IPS-18a (cell line): ENCODE data around the gene ZBTB8A.

Experiments
- H3K27ac ChIP-seq: one replicate; pipeline ENCODE4 v1.5.1; 2013; ENCODE audit warnings: low read length
- H3K27me3 ChIP-seq: one replicate; pipeline ENCODE4 v1.6.1; 2013; ENCODE audit warnings: mild to moderate bottlenecking, low read length; ENCODE audit not compliant: control insufficient read depth, insufficient read depth
- H3K36me3 ChIP-seq: one replicate; pipeline ENCODE4 v1.6.1; 2013; ENCODE audit warnings: low read depth, low read length; ENCODE audit not compliant: control insufficient read depth
- H3K4me1 ChIP-seq: one replicate; pipeline ENCODE4 v1.6.1; 2013; ENCODE audit warnings: low read depth, low read length; ENCODE audit not compliant: control insufficient read depth
- H3K4me3 ChIP-seq: one replicate; pipeline ENCODE4 v1.5.1; 2013; ENCODE audit warnings: low read length
- H3K9ac ChIP-seq: one replicate; pipeline ENCODE4 v1.6.1; 2013; ENCODE audit warnings: mild to moderate bottlenecking, low read length, moderate library complexity
- H3K9me3 ChIP-seq: one replicate; pipeline ENCODE4 v1.6.1; 2013; ENCODE audit warnings: low read depth, low read length; ENCODE audit not compliant: control insufficient read depth

The ZBTB8A gene

DNA sequence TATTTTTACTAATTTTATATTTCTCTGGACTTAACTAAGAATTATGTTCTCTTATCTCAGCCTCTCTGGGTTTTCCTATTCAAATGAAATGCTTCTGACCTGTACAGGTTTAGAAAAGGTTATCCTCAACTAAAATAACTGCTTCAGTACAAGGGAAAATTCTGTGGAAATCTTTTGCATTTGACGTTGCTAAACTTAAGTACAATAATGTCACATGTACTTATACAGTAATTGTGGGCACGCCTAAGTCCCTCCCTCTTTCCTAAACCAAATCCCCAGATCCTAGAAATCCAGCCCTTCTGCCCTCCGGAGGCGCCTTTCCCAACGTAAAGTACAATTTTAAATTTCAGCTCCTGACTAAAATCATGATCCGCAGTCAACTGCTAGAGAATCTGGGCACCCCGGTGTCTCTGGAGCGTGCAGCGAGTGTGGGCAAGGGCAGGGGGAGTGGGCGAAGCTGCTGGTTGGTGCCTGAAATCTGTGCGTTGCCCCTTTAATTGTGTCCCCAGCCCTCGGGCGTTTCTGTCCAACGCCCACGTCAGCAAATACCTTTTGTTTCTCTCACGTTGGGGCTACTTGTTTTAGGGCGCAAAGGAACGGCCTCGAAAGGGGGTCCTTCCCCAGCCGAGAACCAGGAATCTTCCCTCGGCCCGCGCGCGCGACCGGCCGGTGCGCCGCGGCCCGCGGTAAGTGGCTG, at the start of gene ZBTB8A:
ZBTB8A (plus strand) TSS at position 541 of the 697 bp plus-strand sequence. CDS start 53,505 bp downstream, outside the sequence.
- peaks cover 6% of the 10 kb centered on the region for H3K4me1 ChIP-seq
- H3K27ac ChIP-seq, result no peak within 1 kb of the TSS
- H3K27me3 ChIP-seq, result peaks cover 17% of the 10 kb centered on the region
- H3K4me3 ChIP-seq, result peak within 1 kb of the TSS; percentile 91
- H3K9ac ChIP-seq, result peak within 1 kb of the TSS; percentile 78
- H3K36me3 ChIP-seq, result no peaks in the 10 kb centered on the region
- no peaks in the 10 kb centered on the region for H3K9me3 ChIP-seq

DNA sequence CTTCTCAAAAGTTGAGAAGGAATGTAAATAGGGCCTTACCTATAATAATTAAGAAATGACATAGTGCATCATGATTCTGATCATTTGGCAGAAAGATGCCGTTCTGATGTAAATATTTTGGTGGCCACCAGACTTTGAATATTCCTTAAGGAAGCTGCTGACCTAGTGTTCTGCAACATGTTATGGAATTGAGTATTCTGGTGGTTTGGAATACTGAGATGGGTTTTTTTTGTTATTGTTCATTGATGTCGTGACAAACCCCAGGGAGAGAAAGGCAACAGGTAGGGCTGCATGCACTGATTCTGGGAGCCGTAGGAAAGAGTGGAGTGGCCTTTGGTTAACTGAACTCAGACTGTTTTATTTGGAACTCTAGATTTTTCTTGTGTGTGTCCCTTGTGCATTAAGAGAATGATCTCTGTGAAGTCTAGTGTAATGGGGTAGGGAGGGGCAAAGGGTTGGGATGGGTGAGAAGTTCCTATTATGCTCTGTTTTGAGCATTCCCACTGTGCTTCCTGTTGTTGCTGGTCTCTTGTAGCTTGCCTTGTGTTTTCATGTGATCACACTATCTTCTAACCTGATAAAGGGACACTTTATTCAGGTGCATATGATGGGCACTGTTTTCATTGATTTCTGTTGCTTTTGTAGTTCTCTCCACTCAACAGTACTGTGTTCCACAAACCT, 49.3 kb upstream of the ZBTB8A start:
- no peak overlapping the region for H3K27ac ChIP-seq
- no peaks in the 10 kb centered on the region for H3K27me3 ChIP-seq
- H3K36me3 ChIP-seq, result peaks cover 11% of the 10 kb centered on the region
- H3K4me3 ChIP-seq, result no peak overlapping the region
- no peaks in the 10 kb centered on the region for H3K4me1 ChIP-seq
- H3K9me3 ChIP-seq, result no peaks in the 10 kb centered on the region
- H3K9ac ChIP-seq, result no peak overlapping the region

DNA sequence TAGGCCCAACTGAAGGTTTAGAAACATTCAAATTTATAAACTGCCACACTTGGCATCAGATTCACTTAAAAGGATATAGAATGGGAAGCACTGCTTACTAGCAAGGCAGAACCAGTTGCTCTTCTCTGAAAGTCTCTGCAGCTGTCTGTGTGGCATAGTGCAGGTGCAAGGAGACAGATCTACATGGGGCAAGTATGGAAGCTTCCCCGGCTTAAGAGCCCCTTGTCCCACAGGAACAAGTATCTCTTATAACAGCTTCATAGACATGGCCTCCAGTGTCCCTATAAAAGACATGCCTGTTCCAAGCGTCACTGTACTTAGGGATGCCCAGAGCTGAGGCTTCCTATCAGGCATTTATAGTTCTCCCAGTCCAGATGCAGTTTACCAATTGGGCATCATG, 47.8 kb upstream of the ZBTB8A start:
- Histone ChIP-seq H3K27ac (no peak overlapping the region), H3K4me3 (no peak overlapping the region), H3K9ac (no peak overlapping the region), H3K9me3 (no peaks in the 10 kb centered on the region), H3K27me3 (no peaks in the 10 kb centered on the region), H3K4me1 (no peaks in the 10 kb centered on the region), H3K36me3 (peaks cover 3% of the 10 kb centered on the region)

DNA sequence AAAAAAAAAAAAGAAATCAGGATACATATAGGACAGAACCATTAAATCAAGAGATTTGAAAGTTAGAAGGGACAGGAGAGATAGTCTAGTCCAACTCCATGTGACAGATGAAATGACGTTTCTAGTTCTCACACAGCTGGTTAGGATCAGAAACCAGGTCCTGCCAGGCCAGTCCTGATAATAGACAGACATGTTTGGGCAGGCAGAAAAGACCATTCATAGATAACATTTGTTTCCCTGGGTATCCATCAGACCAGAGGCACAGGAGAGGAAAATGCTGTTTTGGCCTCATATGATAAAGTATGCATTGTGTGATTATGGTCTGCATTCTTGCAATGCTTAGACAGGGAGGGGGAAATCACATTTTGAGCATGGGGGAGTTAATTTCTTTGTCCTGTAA, 45.0 kb upstream of the ZBTB8A start:
- Histone ChIP-seq H3K4me1 (no peaks in the 10 kb centered on the region), H3K9ac (no peak overlapping the region), H3K4me3 (no peak overlapping the region), H3K9me3 (no peaks in the 10 kb centered on the region), H3K36me3 (no peaks in the 10 kb centered on the region), H3K27me3 (no peaks in the 10 kb centered on the region), H3K27ac (no peak overlapping the region)

DNA sequence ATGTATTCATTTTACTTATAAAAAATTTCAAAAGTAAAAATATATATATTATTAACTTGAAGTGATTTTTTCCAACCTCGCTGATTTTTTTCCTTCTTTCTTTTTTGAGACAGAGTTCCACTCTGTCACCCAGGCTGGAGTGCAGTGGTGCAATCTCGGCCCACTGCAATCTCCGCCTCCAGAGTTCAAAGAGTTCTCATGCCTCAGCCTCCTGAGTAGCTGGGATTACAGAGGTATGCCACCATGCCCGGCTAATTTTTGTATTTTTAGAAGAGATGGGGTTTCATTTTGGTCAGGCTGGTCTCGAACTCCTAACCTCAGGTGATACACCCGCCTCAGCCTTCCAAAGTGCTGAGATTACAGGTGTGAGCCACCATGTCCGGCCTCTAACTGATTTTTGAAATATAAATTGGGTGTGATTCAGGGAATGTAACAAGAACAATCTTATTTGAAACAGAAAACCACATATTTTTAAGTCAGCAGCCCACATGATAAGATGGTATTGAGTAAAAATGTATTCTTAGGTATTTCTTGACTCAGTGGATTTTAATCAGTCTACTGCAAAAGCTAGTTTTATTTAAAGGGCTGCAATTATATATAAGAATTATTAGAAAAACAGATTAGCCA, 44.4 kb upstream of the ZBTB8A start:
- Histone ChIP-seq H3K36me3 (no peaks in the 10 kb centered on the region), H3K27ac (no peak overlapping the region), H3K9ac (no peak overlapping the region), H3K4me3 (no peak overlapping the region), H3K9me3 (no peaks in the 10 kb centered on the region), H3K27me3 (no peaks in the 10 kb centered on the region), H3K4me1 (no peaks in the 10 kb centered on the region)

DNA sequence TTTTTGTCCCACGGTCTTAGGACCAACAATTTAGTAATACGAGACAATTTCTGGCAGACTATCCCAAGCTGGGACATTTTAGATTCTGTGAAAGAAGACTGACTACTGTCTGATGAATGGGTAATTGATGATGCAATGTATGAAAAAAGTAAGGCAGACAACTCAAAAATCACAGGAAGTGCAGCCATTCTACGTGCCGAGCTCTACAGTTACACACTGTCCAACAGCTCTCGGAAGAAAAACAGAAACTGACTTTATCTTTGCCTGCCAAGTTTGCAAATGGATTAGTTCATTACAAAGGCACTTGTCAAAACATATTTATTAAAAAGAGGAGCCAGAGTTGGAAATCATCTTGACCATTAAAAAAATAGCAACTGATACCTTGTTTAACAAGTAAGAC, 43.1 kb upstream of the ZBTB8A start:
- Histone ChIP-seq H3K27ac (no peak overlapping the region), H3K9ac (no peak overlapping the region), H3K36me3 (no peaks in the 10 kb centered on the region), H3K9me3 (no peaks in the 10 kb centered on the region), H3K4me1 (peaks cover 3% of the 10 kb centered on the region), H3K27me3 (no peaks in the 10 kb centered on the region), H3K4me3 (no peak overlapping the region)

DNA sequence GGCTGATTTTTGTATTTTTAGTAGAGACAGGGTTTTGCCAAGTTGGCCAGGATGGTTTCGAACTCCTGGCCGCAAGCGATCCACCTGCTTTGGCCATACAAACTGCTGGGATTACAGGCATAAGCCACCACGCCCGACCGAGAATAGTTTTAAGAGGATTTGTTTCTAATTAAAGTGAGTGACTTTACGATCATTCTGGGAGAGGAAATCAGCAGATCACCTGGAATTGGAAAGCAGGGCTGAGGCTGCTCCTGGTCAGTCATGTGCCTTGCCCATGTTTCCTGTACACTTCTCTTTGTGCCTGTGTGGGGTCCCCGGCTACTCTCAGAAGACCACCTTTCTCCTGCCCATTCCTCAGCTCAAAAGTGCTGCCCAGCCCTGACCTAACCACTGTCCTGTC, 40.5 kb upstream of the ZBTB8A start:
- Histone ChIP-seq H3K9me3 (no peaks in the 10 kb centered on the region), H3K27ac (no peak overlapping the region), H3K27me3 (no peaks in the 10 kb centered on the region), H3K9ac (no peak overlapping the region), H3K4me1 (peaks cover 4% of the 10 kb centered on the region), H3K36me3 (no peaks in the 10 kb centered on the region), H3K4me3 (no peak overlapping the region)

DNA sequence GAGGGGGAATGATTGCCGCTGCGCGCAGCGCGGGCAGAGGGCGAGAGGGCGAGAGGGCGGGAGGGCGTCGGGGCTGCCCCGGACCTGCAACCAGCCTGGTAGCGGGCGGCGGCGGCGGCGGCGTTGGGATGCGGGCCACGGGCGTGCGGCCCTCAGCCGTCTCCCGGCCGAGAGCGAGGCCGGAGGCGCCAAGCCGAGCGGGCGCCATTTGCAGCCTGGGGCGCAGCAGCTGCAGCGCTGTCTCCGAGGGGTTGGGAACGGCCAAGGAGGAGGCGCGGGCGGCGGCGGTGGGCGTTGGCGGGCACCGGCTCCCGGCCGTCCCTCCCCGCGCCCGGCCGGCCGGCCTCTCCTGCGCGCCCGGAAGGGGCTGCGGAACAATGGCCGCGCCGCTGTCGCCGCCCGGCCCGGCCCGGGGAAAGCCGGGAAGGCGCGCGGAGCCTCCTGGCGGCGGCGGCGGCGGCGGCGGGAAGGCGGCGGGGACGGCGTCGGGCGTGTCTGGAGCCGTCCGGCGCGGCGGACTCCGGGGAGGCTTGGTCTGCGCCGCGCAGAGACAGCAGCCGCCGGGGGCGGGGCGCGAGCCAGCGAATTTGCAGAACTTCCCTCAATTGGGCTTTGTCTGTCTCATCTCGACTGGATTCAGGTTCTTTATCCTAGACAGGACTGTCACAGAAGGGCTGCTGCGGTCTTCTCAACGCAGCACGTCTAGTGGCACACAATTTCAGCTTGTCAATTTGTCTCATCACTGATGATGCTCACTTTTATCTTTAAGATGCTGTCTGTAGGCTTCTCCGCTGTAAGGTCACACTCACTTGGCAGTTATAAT, 38.6 kb upstream of the ZBTB8A start:
- no peaks in the 10 kb centered on the region for H3K27me3 ChIP-seq
- peak overlapping the region; percentile 76 for H3K9ac ChIP-seq
- peak overlapping the region; percentile 39 for H3K27ac ChIP-seq
- H3K9me3 ChIP-seq, result no peaks in the 10 kb centered on the region
- H3K36me3 ChIP-seq, result no peaks in the 10 kb centered on the region
- H3K4me1 ChIP-seq, result peaks cover 4% of the 10 kb centered on the region
- peak overlapping the region; percentile 73 for H3K4me3 ChIP-seq

DNA sequence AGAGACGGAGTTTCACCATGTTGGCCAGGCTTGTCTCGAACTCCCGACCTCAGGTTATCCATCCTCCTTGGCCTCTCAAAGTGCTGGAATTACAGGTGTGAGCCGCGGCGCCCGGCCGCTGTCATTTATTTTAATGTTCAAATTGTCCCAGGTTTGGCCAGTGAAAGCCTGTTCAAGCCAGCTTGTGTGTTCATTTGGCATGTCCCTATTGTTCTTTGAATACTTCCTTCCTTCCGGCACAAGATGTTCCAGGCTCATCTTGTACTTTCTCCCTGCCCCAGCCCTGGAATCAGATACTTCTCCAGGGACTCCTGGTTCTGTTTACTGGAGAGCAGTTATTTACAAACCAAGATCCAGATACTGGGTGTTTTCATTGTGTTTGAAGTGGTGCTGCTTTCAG, 37.4 kb upstream of the ZBTB8A start:
- no peaks in the 10 kb centered on the region for H3K9me3 ChIP-seq
- H3K4me1 ChIP-seq, result peaks cover 4% of the 10 kb centered on the region
- no peak overlapping the region for H3K4me3 ChIP-seq
- no peak overlapping the region for H3K9ac ChIP-seq
- no peaks in the 10 kb centered on the region for H3K36me3 ChIP-seq
- no peak overlapping the region for H3K27ac ChIP-seq
- no peaks in the 10 kb centered on the region for H3K27me3 ChIP-seq

DNA sequence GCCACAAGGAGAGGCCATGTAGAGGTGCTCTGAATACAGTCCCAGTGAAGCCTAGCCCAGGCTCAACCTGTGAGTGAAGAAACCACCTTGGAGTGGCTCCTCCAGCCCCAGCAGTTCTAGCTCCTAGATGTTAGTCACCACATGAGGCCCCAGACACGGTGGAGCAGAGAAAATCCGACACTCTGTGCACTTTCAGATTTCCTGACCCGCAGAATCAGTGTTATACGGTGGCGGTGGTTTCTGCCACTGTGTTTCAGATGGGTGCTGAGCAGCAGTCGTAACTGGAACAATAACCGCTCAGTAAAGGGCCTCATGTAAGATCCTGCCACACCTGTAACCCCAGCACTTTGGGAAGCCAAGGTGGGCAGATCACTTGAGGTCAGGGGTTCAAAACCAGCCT, 36.1 kb upstream of the ZBTB8A start:
- H3K9me3 ChIP-seq, result no peaks in the 10 kb centered on the region
- no peak overlapping the region for H3K4me3 ChIP-seq
- no peak overlapping the region for H3K9ac ChIP-seq
- H3K36me3 ChIP-seq, result no peaks in the 10 kb centered on the region
- peaks cover 4% of the 10 kb centered on the region for H3K4me1 ChIP-seq
- no peak overlapping the region for H3K27ac ChIP-seq
- no peaks in the 10 kb centered on the region for H3K27me3 ChIP-seq

DNA sequence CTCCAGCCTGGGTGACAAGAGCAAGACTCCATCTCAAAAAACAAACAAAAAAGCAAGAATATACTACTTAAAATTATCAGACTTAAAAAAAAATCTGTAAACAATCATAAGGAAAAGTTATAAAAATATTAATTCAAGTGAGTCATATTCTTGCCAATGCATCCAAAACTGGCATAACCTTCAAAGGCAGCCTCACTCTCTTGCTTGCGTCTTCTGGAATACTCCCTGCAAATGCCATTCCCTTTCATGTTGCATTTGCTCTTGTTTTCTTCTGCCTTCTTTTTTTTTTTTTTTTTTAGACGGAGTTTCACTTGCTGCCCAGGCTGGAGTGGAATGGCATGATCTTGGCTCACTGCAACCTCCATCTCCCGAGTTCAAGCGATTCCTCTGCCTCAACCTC, 32.2 kb upstream of the ZBTB8A start:
- Histone ChIP-seq H3K4me1 (no peaks in the 10 kb centered on the region), H3K9me3 (no peaks in the 10 kb centered on the region), H3K4me3 (no peak overlapping the region), H3K27ac (no peak overlapping the region), H3K9ac (no peak overlapping the region), H3K27me3 (no peaks in the 10 kb centered on the region), H3K36me3 (no peaks in the 10 kb centered on the region)
